ENCODE results near the gene FNDC4. TPM values are rescaled to one million over a fixed set of nuclear protein-coding genes. Genes with fewer than 3 reads are reported as not detected.

The FNDC4 gene
- total RNA-seq = 87.1 and 98.2 TPM in 2 replicates

GRCh38 chr2:27494944-27495554 lies at the start of gene FNDC4:
Gene FNDC4 (minus strand): TSS chr2:27495200. CDS start chr2:27494679, 521 bp downstream.

GRCh38 chr2:27496357-27497287 lies 1.6 kb upstream of the FNDC4 start, which contains the start of gene GCKR:
Gene GCKR (plus strand): TSS chr2:27496839. CDS start chr2:27496905, 66 bp downstream.

GRCh38 chr2:27489498-27490397 lies 5.3 kb downstream of the FNDC4 start, which contains the start of gene IFT172:
Gene IFT172 (minus strand): TSS chr2:27489743. CDS start chr2:27489653, 90 bp downstream.

GRCh38 chr2:27441958-27442919 lies 52.8 kb downstream of the FNDC4 start, which contains the start of gene KRTCAP3:
Gene KRTCAP3 (plus strand): TSS chr2:27442381. CDS start chr2:27442413, 32 bp downstream.

Other genes starting within 250 kb of the FNDC4 start
- 0.19 TPM in 1 of 2 replicates, not detected in the other for gene SLC30A3, start 232.2 kb downstream of the FNDC4 start, total RNA-seq
- gene DNAJC5G, start 219.8 kb downstream of the FNDC4 start, total RNA-seq = not detected in 2 replicates
- gene TRIM54, start 212.8 kb downstream of the FNDC4 start, total RNA-seq = 0.13 and 0.19 TPM in 2 replicates
- gene UCN, start 186.8 kb downstream of the FNDC4 start, total RNA-seq = 0.40 and 0.50 TPM in 2 replicates
- 72.7 and 75.7 TPM in 2 replicates for gene MPV17, start 172.1 kb downstream of the FNDC4 start, total RNA-seq
- 21.0 and 22.5 TPM in 2 replicates for gene GTF3C2, start 138.4 kb downstream of the FNDC4 start, total RNA-seq
- gene EIF2B4, start 124.9 kb downstream of the FNDC4 start, total RNA-seq = 29.8 and 33.2 TPM in 2 replicates
- gene SNX17, start 124.6 kb downstream of the FNDC4 start, total RNA-seq = 136 and 145 TPM in 2 replicates
- 6.4 and 7.5 TPM in 2 replicates for gene ZNF513, start 114.5 kb downstream of the FNDC4 start, total RNA-seq
- gene PPM1G, start 85.6 kb downstream of the FNDC4 start, total RNA-seq = 76.8 and 107 TPM in 2 replicates
- gene NRBP1, start 66.6 kb downstream of the FNDC4 start, total RNA-seq = 98.6 and 107 TPM in 2 replicates
- 0.13 and 0.37 TPM in 2 replicates for gene KRTCAP3, start 52.8 kb downstream of the FNDC4 start, total RNA-seq
- gene IFT172, start 5.5 kb downstream of the FNDC4 start, total RNA-seq = 34.1 and 42.7 TPM in 2 replicates
- gene GCKR, start 1.6 kb upstream of the FNDC4 start, total RNA-seq = 22.0 and 22.6 TPM in 2 replicates
- gene ZNF512, start 87.8 kb upstream of the FNDC4 start, total RNA-seq = 16.6 and 24.7 TPM in 2 replicates
- 1.8 and 3.2 TPM in 2 replicates for gene CCDC121, start 133.8 kb upstream of the FNDC4 start, total RNA-seq
- gene GPN1, start 133.8 kb upstream of the FNDC4 start, total RNA-seq = 27.9 and 31.9 TPM in 2 replicates
- gene SUPT7L, start 168.4 kb upstream of the FNDC4 start, total RNA-seq = 15.1 and 17.8 TPM in 2 replicates
- gene SLC4A1AP, start 168.7 kb upstream of the FNDC4 start, total RNA-seq = 32.5 and 35.3 TPM in 2 replicates